Measurements from ENCODE around the gene ADCY3. TPM values are rescaled to one million over a fixed set of nuclear protein-coding genes. Genes with fewer than 3 reads are reported as not detected.

ADCY3 gene
- total RNA-seq, 1 donor: 42.0 TPM

GRCh38 chr2:24883946-24884345 lies 36.1 kb downstream of the ADCY3 start:
- H3K4me3 ChIP-seq (ENCODE audit: low read depth, low read length): no peak overlapping the region
- DNase-seq (ENCODE audit: low read depth): peak; percentile 83
- no peak for TF ChIP-seq CTCF (IDR thresholded peaks at IDR 0.05; ENCODE audit: insufficient read depth, low read length)

- no peak for DNase-seq (ENCODE audit: low read depth)
- TF ChIP-seq CTCF (IDR thresholded peaks at IDR 0.05; ENCODE audit: insufficient read depth, low read length): no peak
These were observed 38.4 kb downstream of the ADCY3 start for GRCh38 chr2:24881623-24882022.

DNA sequence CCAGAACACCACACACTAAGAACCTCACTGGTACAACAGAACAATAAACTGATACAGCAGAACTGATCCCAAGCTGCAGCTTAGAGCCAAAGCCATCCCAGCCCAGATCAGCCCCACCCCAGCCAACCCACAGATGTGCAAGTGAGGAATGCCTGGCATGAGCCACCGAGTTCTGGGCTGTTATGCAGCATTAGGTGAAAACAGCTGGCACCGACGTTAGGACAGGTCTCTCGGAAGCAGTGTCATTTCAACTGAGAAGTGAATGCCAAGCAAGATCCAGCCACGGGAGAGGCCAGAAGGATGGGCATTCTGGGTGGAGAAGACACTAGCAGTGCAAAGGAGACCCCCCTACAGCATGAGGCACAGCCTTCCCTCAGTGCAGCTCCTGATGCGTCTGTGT lies 38.9 kb downstream of the ADCY3 start:
- H3K4me3 ChIP-seq (ENCODE audit: low read depth, low read length): no peak overlapping the region
- no peak for TF ChIP-seq CTCF (IDR thresholded peaks at IDR 0.05; ENCODE audit: insufficient read depth, low read length)
- DNase-seq (ENCODE audit: low read depth): no peak

More at GRCh38 chr2:24881623-24882022, 38.4 kb downstream of the ADCY3 start:
- no peak overlapping the region for H3K4me3 ChIP-seq (ENCODE audit: low read depth, low read length)

- TF ChIP-seq CTCF (IDR thresholded peaks at IDR 0.05; ENCODE audit: insufficient read depth, low read length): no peak
- DNase-seq (ENCODE audit: low read depth): no peak
- H3K4me3 ChIP-seq (ENCODE audit: low read depth, low read length): no peak overlapping the region
These were observed 41.7 kb downstream of the ADCY3 start for GRCh38 chr2:24878341-24878740.

- no peak for DNase-seq (ENCODE audit: low read depth)
- TF ChIP-seq CTCF (IDR thresholded peaks at IDR 0.05; ENCODE audit: insufficient read depth, low read length): no peak
- no peak overlapping the region for H3K4me3 ChIP-seq (ENCODE audit: low read depth, low read length)
These were observed 42.4 kb downstream of the ADCY3 start for GRCh38 chr2:24877646-24878045.

DNA sequence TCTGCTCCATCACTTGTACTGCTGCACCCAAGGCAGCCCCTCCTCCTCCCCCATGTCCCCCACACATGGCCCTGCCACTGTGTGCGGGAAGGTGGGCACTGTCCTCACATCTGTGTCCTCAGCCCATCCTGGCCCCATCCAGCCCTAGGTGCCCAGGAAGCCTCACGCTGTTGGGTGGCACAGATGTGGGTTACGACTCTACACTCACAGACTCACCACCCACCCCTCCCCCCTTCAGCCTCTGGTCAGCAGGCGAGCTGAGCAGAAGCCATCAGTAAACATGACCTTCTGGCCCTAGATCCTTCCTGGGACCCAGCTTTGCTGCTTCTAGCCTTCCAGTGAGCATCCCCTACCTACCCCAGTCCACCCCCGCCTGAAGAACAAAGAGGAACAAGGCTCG lies 43.0 kb downstream of the ADCY3 start:
- H3K4me3 ChIP-seq (ENCODE audit: low read depth, low read length): no peak overlapping the region
- no peak for DNase-seq (ENCODE audit: low read depth)
- TF ChIP-seq CTCF (IDR thresholded peaks at IDR 0.05; ENCODE audit: insufficient read depth, low read length): no peak

- TF ChIP-seq CTCF (IDR thresholded peaks at IDR 0.05; ENCODE audit: insufficient read depth, low read length): no peak
These were observed 44.1 kb downstream of the ADCY3 start for GRCh38 chr2:24875901-24876300.

More at GRCh38 chr2:24875901-24876300, 44.1 kb downstream of the ADCY3 start:
- no peak for DNase-seq (ENCODE audit: low read depth)
- no peak overlapping the region for H3K4me3 ChIP-seq (ENCODE audit: low read depth, low read length)
